Motor neuron (in vitro differentiated cells): ENCODE measurements around the gene FAM184A. TPM values are rescaled to one million over a fixed set of nuclear protein-coding genes. Genes with fewer than 3 reads are reported as not detected.
"Not testable (repeated sequence)": the region's sequence is repeated elsewhere in the genome, so short reads cannot be mapped to it uniquely, and the experiment has no call there.

ENCODE experiments used
- ATAC-seq, 8 experiments: fragments of 200-7000 bp; cut with Tn5 transposase; replicated peaks in 6 of 8; 2 replicates each; pipeline ENCODE4 v1.8.0; 2021; ENCODE audit warnings: mild to moderate bottlenecking in 8 of 8, moderate library complexity in 8 of 8
- H3K27ac ChIP-seq, 2 donors: fragments of 250-450 bp; sonication (Bioruptor Pico); 2 replicates each; pipeline ENCODE4 v1.9.0; 2021; ENCODE audit warnings: antibody characterized with exemption in 2 of 2, mild to moderate bottlenecking in 2 of 2, moderate library complexity in 1 of 2
- H3K4me1 ChIP-seq, 2 donors: fragments of 250-450 bp; sonication (Bioruptor Pico); replicated peaks in 1 of 2; 2 replicates each; pipeline ENCODE4 v1.6.1; 2021; ENCODE audit warnings: antibody characterized with exemption in 2 of 2, mild to moderate bottlenecking in 2 of 2, moderate library complexity in 1 of 2
- H3K4me3 ChIP-seq, 5 donors: fragments of 250-450 bp; sonication (Bioruptor Pico); 2 replicates each; pipeline ENCODE4 v1.9.0; 2021; ENCODE audit warnings: antibody characterized with exemption in 5 of 5, mild to moderate bottlenecking in 5 of 5, moderate library complexity in 4 of 5
- WGBS, 10 experiments: fragments of 450-650 bp; shearing (Covaris generic); methylation state at CpG; one replicate each; pipeline ENCODE4 v1.0.0; 2022; 5-methylcytosine and 5-hydroxymethylcytosine counted together
- in situ Hi-C, 9 experiments: fragments of 400-800 bp; cut with MboI; loops; one replicate each; pipeline ENCODE4 v1.15.0; 2021; ENCODE audit warnings: low sequenced_read_pairs in 9 of 9, low pct_unique_long_range_greater_than_20kb in 2 of 9; ENCODE audit not compliant: unreplicated experiment in 9 of 9
- total RNA-seq, 8 experiments: library from RNA; unstranded; fragments of 300-600 nt; gene quantifications; 2 replicates each; pipeline versions ENCODE4 v1.2.3 to v1.2.4, GENCODE V29; 2022

The FAM184A gene, protein sequence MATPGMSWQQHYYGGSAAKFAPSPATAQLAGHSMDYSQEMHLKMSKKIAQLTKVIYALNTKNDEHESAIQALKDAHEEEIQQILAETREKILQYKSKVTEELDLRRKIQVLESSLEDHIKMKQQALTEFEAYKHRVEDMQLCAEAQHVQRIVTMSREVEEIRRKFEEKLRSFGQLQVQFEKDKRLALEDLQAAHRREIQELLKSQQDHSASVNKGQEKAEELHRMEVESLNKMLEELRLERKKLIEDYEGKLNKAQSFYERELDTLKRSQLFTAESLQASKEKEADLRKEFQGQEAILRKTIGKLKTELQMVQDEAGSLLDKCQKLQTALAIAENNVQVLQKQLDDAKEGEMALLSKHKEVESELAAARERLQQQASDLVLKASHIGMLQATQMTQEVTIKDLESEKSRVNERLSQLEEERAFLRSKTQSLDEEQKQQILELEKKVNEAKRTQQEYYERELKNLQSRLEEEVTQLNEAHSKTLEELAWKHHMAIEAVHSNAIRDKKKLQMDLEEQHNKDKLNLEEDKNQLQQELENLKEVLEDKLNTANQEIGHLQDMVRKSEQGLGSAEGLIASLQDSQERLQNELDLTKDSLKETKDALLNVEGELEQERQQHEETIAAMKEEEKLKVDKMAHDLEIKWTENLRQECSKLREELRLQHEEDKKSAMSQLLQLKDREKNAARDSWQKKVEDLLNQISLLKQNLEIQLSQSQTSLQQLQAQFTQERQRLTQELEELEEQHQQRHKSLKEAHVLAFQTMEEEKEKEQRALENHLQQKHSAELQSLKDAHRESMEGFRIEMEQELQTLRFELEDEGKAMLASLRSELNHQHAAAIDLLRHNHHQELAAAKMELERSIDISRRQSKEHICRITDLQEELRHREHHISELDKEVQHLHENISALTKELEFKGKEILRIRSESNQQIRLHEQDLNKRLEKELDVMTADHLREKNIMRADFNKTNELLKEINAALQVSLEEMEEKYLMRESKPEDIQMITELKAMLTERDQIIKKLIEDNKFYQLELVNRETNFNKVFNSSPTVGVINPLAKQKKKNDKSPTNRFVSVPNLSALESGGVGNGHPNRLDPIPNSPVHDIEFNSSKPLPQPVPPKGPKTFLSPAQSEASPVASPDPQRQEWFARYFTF
- total RNA-seq = 10 to 100 TPM in 6 of 8 experiments, 1 to 10 TPM in 2; 4.2 to 49.1 (median 19.7) TPM

DNA sequence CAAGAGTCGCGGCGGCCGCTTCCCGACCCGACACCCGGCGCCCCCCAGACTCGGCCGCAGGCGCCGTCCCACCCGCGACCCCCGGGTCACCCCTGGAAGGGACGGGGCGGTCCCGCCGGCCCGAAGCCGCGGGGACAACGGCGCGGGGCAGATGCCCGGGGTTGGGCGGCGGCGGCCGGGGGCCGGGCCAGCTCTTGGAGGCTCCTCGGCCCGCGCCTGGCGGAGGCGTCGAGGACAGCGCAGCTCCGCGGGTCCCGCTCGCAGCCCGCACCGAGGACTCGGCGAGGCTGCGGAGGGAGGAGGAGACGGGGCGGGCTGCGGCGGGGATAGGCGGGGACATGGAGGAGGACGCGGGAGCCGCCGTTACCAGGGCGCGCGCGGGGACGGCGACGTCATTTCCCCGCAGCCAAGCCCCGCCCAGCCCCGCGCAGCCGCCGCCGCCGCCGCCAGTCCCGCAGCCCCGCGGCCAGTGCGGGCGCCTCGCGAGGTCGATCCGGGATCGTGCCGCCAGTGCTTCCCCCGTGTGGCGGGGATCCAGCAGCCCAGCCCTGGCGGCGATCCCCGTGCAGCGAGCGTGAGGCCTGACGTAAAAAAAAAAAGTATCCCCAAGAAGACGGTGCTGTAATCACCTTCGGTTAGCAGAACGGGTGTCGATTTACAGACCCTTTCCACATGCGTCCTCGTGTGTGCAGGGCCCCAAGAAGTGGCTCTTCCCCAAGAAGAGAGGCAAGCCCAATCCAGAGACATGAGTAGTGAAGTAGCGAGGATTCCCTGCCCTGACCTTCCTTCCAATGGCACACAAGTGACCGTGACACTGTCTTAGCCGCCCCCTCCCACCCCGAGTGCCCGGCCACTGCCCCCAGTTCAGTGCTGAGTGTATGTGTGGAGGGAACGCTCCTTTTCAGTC, at the start of gene FAM184A:
TSS of gene FAM184A (minus strand) at position 289 of the 907 bp plus-strand sequence. CDS start 365 bp downstream, outside the sequence.
- Histone ChIP-seq H3K27ac (peak within 1 kb of the TSS; percentile 75 to 83), H3K4me3 (peak within 1 kb of the TSS; percentile 84 to 95 (median 86)), H3K4me1 (peaks cover 12 to 15% of the 10 kb centered on the region in 2 donors)
- 0 to 8% (median 7%) methylated on average over 2 to 4 of the region's 103 CpGs; no CpG with 5 or more reads in 7 of the 10 experiments for WGBS, 10 experiments
- in situ Hi-C loops = no loop called here
- peak; percentile 80 to 95 (median 92) for ATAC-seq

DNA sequence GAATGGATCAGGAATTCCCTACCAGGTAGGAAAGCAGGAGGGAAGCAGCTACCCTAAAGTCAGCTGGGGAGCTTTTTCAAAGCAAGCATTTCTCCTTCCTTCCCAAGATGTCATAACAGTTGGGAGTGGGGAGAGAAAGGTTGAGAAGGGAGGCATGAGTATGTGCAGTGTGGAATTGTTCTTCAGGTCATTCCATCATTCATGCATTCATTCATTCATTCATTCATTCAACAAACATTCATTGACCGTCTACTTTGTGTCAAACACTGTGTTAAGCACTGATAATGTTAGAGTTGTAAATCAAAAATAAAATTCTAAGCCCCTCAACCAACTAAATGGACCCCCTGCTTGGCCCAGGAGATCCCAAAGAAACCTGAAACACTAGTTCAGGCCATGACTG, 49.2 kb upstream of the FAM184A start:
- H3K27ac ChIP-seq = no peak overlapping the region
- WGBS, 10 experiments = 67 to 100% (median 100%) methylated on average over 1 of the region's 1 CpG; no CpG with 5 or more reads in 5 of the 10 experiments
- H3K4me1 ChIP-seq = peaks cover 0 to 5% of the 10 kb centered on the region in 2 donors
- in situ Hi-C loops = loop anchor here in 2 of 9 experiments (25.0 kb wide), 2 partner anchors 210 to 585 kb away; partner anchors contain the start of gene MAN1A1 (in 1 of the 2)
- H3K4me3 ChIP-seq = no peak overlapping the region
- ATAC-seq = no peak

DNA sequence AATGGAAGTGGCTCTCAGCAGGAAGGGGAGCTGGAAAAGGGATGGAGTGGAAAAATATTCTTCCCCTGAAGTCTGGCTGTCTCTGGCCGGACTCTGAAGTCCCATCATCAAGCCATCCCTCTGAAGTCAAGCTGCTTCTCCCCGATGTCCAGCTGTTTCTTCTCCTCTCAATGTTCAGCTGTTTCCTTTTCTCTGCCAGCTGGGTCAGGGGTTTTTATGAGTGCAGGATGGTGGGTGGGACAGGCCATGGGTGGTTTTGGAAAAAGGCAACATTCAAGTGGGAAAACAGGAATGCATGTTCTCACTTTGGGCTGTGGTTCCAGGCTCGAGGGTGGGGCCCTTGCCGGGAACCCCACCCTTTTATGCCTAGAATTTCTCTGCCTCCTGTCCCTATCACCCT, 48.4 kb upstream of the FAM184A start:
- ATAC-seq = peak in 2 of 8 experiments; percentile 34 to 38
- in situ Hi-C loops = loop anchor here in 2 of 9 experiments (25.0 kb wide), 2 partner anchors 210 to 585 kb away; partner anchors contain the start of gene MAN1A1 (in 1 of the 2)
- Histone ChIP-seq H3K27ac (no peak overlapping the region), H3K4me1 (no peaks in the 10 kb centered on the region), H3K4me3 (no peak overlapping the region)
- WGBS, 10 experiments = 0 to 100% (median 100%) methylated on average over 1 to 4 of the region's 4 CpGs; no CpG with 5 or more reads in 5 of the 10 experiments

DNA sequence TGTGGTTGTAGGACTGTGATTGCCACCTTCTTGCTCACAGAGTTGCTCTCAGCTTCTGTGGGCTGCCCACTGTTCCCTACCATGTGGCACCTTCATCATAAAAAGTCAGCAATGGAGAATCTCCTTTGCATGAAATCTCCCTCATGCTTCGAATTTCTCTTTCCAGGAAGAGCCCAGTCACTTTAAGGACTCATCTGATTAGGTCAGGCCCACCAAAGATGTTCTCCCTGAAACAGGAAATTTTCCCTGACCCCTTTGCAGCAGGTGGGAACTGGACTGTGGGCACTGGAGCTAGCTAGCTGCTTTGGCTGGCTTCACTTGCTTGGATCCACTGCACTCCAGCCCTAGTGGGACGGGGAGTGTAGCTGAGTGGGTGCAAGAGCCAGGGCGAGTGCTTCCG, 47.7 kb upstream of the FAM184A start:
- 17 to 100% (median 55%) methylated on average over 1 to 3 of the region's 4 CpGs; no CpG with 5 or more reads in 4 of the 10 experiments for WGBS, 10 experiments
- Histone ChIP-seq H3K4me3 (no peak overlapping the region), H3K27ac (no peak overlapping the region), H3K4me1 (no peaks in the 10 kb centered on the region)
- in situ Hi-C loops = loop anchor here in 2 of 9 experiments (25.0 kb wide), 2 partner anchors 211 to 586 kb away; partner anchors contain the start of gene MAN1A1 (in 1 of the 2)
- no peak for ATAC-seq

DNA sequence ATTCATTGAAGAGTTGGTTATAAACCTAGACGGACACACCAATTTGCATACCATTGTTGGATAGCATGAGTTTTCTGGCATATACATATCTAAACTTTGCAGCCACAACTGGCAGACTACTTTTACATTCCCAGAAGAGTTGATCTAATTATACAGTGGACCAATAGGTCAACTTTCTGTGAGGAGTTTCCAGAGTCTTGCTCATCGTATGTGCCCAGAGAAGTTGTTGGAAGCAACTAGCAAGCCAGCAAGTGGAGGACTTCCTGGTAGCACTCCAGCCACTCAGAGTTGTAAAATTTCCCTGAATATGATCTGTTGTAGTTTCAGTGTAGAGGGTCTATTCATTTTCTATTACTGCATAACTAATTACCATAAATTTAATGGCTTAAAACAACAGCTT, 47.1 kb upstream of the FAM184A start:
- WGBS, 10 experiments = 58 to 100% (median 86%) methylated on average over 1 to 2 of the region's 2 CpGs; no CpG with 5 or more reads in 3 of the 10 experiments
- H3K4me3 ChIP-seq = no peak overlapping the region
- H3K4me1 ChIP-seq = no peaks in the 10 kb centered on the region
- H3K27ac ChIP-seq = no peak overlapping the region
- in situ Hi-C loops = loop anchor here in 2 of 9 experiments (25.0 kb wide), 2 partner anchors 212 to 587 kb away; partner anchors contain the start of gene MAN1A1 (in 1 of the 2)
- ATAC-seq = no peak

DNA sequence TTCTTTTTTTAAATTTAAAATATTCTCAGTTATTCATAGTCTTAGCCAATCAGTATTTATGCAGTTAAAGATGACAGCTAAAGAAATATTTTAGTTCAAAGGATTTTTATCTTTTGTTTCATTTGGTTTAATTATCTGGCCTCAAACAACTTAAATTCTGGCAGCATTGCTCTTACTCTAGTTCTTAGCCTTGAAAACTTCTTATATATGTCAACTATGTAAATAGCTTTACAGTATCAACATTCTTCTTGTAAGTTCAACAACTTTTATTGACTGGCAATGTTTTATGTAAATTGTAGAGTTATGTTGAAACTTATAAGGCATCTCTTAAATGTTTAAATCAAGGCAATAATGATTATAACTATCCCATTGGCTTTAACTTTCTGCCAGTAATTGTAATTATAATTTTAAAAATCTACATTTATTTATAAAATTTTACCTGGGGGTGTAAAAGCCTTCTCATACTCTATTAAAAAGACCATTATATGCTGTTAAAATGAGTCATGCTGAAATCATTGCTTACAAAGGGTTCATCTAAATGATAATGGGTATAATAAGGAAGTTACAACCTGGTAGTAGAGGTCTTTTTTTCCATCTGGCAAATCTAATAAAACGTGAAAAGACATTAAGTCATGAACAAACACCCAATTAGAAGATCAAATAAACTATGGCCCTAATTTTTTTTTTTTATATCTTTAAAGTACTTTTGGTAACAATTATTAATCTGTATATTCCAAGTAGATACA, 45.8 kb upstream of the FAM184A start:
- H3K4me1 ChIP-seq = no peaks in the 10 kb centered on the region
- in situ Hi-C loops = loop anchor here in 3 of 9 experiments (25.0 kb wide), 1 partner anchor 162 kb away; no protein-coding TSS in a partner anchor
- H3K27ac ChIP-seq = no peak overlapping the region
- 0 to 67% (median 38%) methylated on average over 1 of the region's 1 CpG; no CpG with 5 or more reads in 1 of the 10 experiments for WGBS, 10 experiments
- peak in 1 of 8 experiments; percentile 14 for ATAC-seq
- H3K4me3 ChIP-seq = no peak overlapping the region

DNA sequence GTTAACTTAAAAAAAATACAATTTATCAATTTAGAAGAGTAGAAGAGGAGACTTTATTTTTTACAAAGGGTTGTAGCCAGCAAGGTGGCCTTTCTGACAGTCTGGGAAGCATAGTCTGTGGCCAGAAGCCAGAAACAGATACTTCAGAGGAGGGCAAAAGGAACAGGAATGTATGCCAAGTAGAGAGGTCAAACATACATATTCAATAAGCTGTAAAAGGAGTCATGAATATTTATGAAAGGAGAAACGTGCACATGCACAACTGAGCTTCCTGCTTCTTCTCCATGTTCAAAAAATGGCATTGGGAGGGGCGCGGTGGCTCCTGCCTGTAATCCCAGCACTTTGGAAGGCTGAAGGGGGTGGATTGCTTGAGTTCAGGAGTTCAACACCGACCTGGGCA, 43.9 kb upstream of the FAM184A start:
- peak; percentile 30 to 96 (median 62) for ATAC-seq
- H3K4me1 ChIP-seq = no peaks in the 10 kb centered on the region
- WGBS, 10 experiments = 0 to 83% (median 68%) methylated on average over 1 to 4 of the region's 4 CpGs; no CpG with 5 or more reads in 4 of the 10 experiments
- no peak overlapping the region for H3K4me3 ChIP-seq
- no peak overlapping the region for H3K27ac ChIP-seq
- in situ Hi-C loops = loop anchor here in 3 of 9 experiments (25.0 kb wide), 1 partner anchor 160 kb away; no protein-coding TSS in a partner anchor

DNA sequence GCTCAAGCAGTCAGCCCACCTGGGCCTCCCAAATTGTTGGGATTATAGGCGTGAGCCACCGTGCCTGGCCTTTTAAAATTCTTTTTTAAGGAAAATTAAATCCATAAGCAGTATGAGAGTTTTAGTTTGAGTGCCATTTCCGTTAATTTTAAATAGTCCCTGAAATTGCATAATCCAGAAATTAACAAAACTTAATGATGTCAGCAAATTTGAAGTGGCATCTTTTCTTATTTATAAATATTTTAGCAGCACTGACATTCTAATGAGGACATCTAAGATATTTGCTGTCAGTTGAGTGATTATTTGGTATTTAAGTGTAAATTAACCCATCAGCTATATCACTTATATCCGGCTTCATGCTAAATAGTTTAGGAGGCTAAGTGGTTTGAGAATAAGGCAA, 42.9 kb upstream of the FAM184A start:
- no peaks in the 10 kb centered on the region for H3K4me1 ChIP-seq
- H3K27ac ChIP-seq = no peak overlapping the region
- WGBS, 10 experiments = 54 to 100% (median 90%) methylated on average over 1 to 4 of the region's 4 CpGs
- H3K4me3 ChIP-seq = no peak overlapping the region
- no peak for ATAC-seq
- in situ Hi-C loops = loop anchor here in 3 of 9 experiments (25.0 kb wide), 1 partner anchor 159 kb away; no protein-coding TSS in a partner anchor

DNA sequence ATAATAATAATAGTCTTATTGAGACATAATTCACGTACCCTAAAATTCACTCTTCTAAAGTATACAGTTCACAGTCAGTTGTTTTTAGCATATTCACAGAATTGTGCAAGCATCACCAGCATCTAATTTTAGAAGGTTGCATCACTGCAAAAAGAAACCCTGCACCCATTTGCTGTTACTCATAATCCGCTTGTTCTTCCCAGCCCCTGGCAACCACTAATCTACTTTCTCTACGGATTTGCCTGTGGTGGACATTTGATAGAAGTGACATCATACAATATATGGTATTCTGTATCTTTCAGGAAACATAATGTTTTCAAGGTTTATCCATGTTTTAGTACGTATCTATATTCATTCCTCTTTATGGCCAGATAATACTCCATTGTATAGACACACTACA, 41.5 kb upstream of the FAM184A start:
- ATAC-seq = peak in 5 of 8 experiments; percentile 15 to 92 (median 78)
- Histone ChIP-seq H3K4me1 (no peaks in the 10 kb centered on the region), H3K27ac (no peak overlapping the region), H3K4me3 (no peak overlapping the region)
- WGBS, 10 experiments = 45 to 100% (median 92%) methylated on average over 1 to 4 of the region's 4 CpGs; no CpG with 5 or more reads in 1 of the 10 experiments
- in situ Hi-C loops = loop anchor here in 4 of 9 experiments (10.0 to 25.0 kb wide), 2 partner anchors 155 to 158 kb away; no protein-coding TSS in a partner anchor

DNA sequence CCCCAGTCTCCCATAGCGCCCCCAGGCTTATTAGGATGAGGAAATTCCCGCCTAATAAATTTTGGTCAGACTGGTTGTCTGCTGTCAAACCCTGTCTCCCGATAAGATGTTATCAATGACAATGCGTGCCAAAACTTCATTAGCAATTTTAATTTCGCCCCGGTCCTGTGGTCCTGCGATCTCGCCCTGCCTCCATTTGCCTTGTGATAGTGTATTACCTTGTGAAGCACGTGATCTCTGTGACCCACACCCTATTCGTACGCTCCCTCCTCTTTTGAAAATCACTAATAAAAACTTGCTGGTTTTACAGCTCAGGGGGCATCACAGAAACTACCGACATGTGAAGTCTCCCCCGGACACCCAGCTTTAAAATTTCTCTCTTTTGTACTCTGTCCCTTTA, 40.6 kb upstream of the FAM184A start:
- not testable (repeated sequence) for H3K4me3 ChIP-seq, ATAC-seq, H3K4me1 ChIP-seq, H3K27ac ChIP-seq
- 24 to 80% (median 54%) methylated on average over 1 to 12 of the region's 13 CpGs; no CpG with 5 or more reads in 1 of the 10 experiments for WGBS, 10 experiments
- in situ Hi-C loops = loop anchor here in 4 of 9 experiments (10.0 to 25.0 kb wide), 2 partner anchors 154 to 157 kb away; no protein-coding TSS in a partner anchor
